Stimulated activated CD4-positive, alpha-beta T cell treated with anti-CD3 and anti-CD28 coated beads, Interleukin-1b, Interleukin-23, amount 100 ng/mL, for 48 hours (primary cell): ENCODE data around the gene UBB.
A peak's percentile ranks its signal among the peaks of the same experiment; 100 is the strongest.

Experiments
- DNase-seq: peaks from one replicate; pipeline ENCODE4 v3.0.0-alpha.2; 2020

Gene UBB

GRCh38 chr17:16419074-16419928 lies 38.4 kb downstream of the UBB start:
- peak; percentile 83 for DNase-seq

GRCh38 chr17:16419929-16420271 lies 39.0 kb downstream of the UBB start:
- DNase-seq = peak; percentile 62

GRCh38 chr17:16422416-16422815 lies 41.5 kb downstream of the UBB start:
- no peak for DNase-seq

GRCh38 chr17:16423226-16423872 lies 42.5 kb downstream of the UBB start:
- DNase-seq = no peak

GRCh38 chr17:16425202-16425601 lies 44.3 kb downstream of the UBB start:
- no peak for DNase-seq

- no peak for DNase-seq
Measured at GRCh38 chr17:16425698-16426659, 45.1 kb downstream of the UBB start.

- no peak for DNase-seq
Measured at GRCh38 chr17:16427020-16427419, 46.1 kb downstream of the UBB start.

- DNase-seq = peak; percentile 68
Measured at GRCh38 chr17:16428098-16428882, 47.4 kb downstream of the UBB start.

GRCh38 chr17:16429083-16429482 lies 48.2 kb downstream of the UBB start:
- DNase-seq = no peak

GRCh38 chr17:16430650-16431049 lies 49.8 kb downstream of the UBB start:
- no peak for DNase-seq

GRCh38 chr17:16432017-16432416 lies 51.1 kb downstream of the UBB start:
- DNase-seq = no peak
